ENCODE results near the gene FOXP2.
A peak's percentile ranks its signal among the peaks of the same experiment; 100 is the strongest.
"Not testable (repeated sequence)": the region's sequence is repeated elsewhere in the genome, so short reads cannot be mapped to it uniquely, and the experiment has no call there.

The FOXP2 gene

GRCh38 chr7:114414156-114415063, at the start of gene FOXP2:
TSS of gene FOXP2 (plus strand) at chr7:114414815. CDS start at chr7:114426512, 11,697 bp downstream.
- DNase-seq: peak; percentile 87

GRCh38 chr7:114365791-114366190, 48.8 kb upstream of the FOXP2 start:
- no peak for DNase-seq

- no peak for DNase-seq
Measured at GRCh38 chr7:114368492-114368891, 46.1 kb upstream of the FOXP2 start.

- no peak for DNase-seq
Measured at GRCh38 chr7:114369294-114369693, 45.3 kb upstream of the FOXP2 start.

- no peak for DNase-seq
Measured at GRCh38 chr7:114372619-114373018, 42.0 kb upstream of the FOXP2 start.

- no peak for DNase-seq
Measured at GRCh38 chr7:114375907-114376306, 38.7 kb upstream of the FOXP2 start.

GRCh38 chr7:114383946-114384345, 30.7 kb upstream of the FOXP2 start:
- DNase-seq: not testable (repeated sequence)

GRCh38 chr7:114384346-114384745, 30.3 kb upstream of the FOXP2 start:
- not testable (repeated sequence) for DNase-seq

- no peak for DNase-seq
Measured at GRCh38 chr7:114388021-114388420, 26.6 kb upstream of the FOXP2 start.

- no peak for DNase-seq
Measured at GRCh38 chr7:114392686-114393085, 21.9 kb upstream of the FOXP2 start.

- DNase-seq: no peak
Measured at GRCh38 chr7:114402876-114403635, 11.6 kb upstream of the FOXP2 start.

- no peak for DNase-seq
Measured at GRCh38 chr7:114405427-114405826, 9.2 kb upstream of the FOXP2 start.

- no peak for DNase-seq
Measured at GRCh38 chr7:114409750-114410149, 4.9 kb upstream of the FOXP2 start.

GRCh38 chr7:114412548-114412947, 2.1 kb upstream of the FOXP2 start:
- DNase-seq: no peak

GRCh38 chr7:114413761-114414155, 857 bp upstream of the FOXP2 start:
- no peak for DNase-seq

- peak; percentile 53 for DNase-seq
Measured at GRCh38 chr7:114415064-114415989, 712 bp downstream of the FOXP2 start.

- DNase-seq: no peak
Measured at GRCh38 chr7:114416129-114416990, 1.7 kb downstream of the FOXP2 start.

GRCh38 chr7:114417290-114417689, 2.7 kb downstream of the FOXP2 start:
- no peak for DNase-seq

GRCh38 chr7:114418117-114418516, 3.5 kb downstream of the FOXP2 start:
- peak; percentile 67 for DNase-seq

- DNase-seq: no peak
Measured at GRCh38 chr7:114419441-114420272, 5.0 kb downstream of the FOXP2 start.
